UCSD-AML1 (cell line): ENCODE data around the gene ITGB3.
"Not testable (repeated sequence)": the region's sequence is repeated elsewhere in the genome, so short reads cannot be mapped to it uniquely, and the experiment has no call there.

Experiments used
- DNase-seq: peaks from one replicate; lab custom pipeline; 2025; ENCODE audit not compliant: unreplicated experiment; lab: John Stamatoyannopoulos, UW

Gene ITGB3

GRCh38 chr17:47243737-47244598 is 9.7 kb upstream of the ITGB3 start:
- no peak for DNase-seq

GRCh38 chr17:47244697-47245096 is 8.9 kb upstream of the ITGB3 start:
- no peak for DNase-seq

- no peak for DNase-seq
Measured at GRCh38 chr17:47246120-47246519, 7.5 kb upstream of the ITGB3 start.

GRCh38 chr17:47250855-47251254 is 2.8 kb upstream of the ITGB3 start:
- DNase-seq = no peak

- no peak for DNase-seq
Measured at GRCh38 chr17:47251421-47251940, 2.1 kb upstream of the ITGB3 start.

- no peak for DNase-seq
Measured at GRCh38 chr17:47252209-47252608, 1.4 kb upstream of the ITGB3 start.

GRCh38 chr17:47252766-47253512 is 688 bp upstream of the ITGB3 start:
- DNase-seq = no peak

- no peak for DNase-seq
Measured at GRCh38 chr17:47254403-47254943, 846 bp downstream of the ITGB3 start.

- DNase-seq = peak; percentile 79
Measured at GRCh38 chr17:47257651-47258339, 4.2 kb downstream of the ITGB3 start.

GRCh38 chr17:47262586-47262985 is 9.0 kb downstream of the ITGB3 start:
- DNase-seq = peak; percentile 52

- DNase-seq = no peak
Measured at GRCh38 chr17:47264166-47264565, 10.5 kb downstream of the ITGB3 start.

- DNase-seq = no peak
Measured at GRCh38 chr17:47265983-47266541, 12.4 kb downstream of the ITGB3 start.

- DNase-seq = no peak
Measured at GRCh38 chr17:47266782-47267181, 13.2 kb downstream of the ITGB3 start.

- DNase-seq = no peak
Measured at GRCh38 chr17:47267354-47267828, 13.8 kb downstream of the ITGB3 start.

GRCh38 chr17:47268964-47269363 is 15.3 kb downstream of the ITGB3 start:
- not testable (repeated sequence) for DNase-seq

- DNase-seq = not testable (repeated sequence)
Measured at GRCh38 chr17:47269561-47270280, 16.1 kb downstream of the ITGB3 start.

GRCh38 chr17:47270946-47271705 is 17.5 kb downstream of the ITGB3 start:
- DNase-seq = no peak

- DNase-seq = no peak
Measured at GRCh38 chr17:47272491-47272890, 18.9 kb downstream of the ITGB3 start.

GRCh38 chr17:47273245-47273644 is 19.6 kb downstream of the ITGB3 start:
- no peak for DNase-seq
